AG04450 (cell line): Measurements from ENCODE around the gene ZNHIT1. TPM values are rescaled to one million over a fixed set of nuclear protein-coding genes. Genes with fewer than 3 reads are reported as not detected.

ENCODE experiments used
- CTCF ChIA-PET: fragments of 300-600, 350-600 bp; formaldehyde crosslinking; extraction: SDS; loops from one replicate; lab custom pipeline; 2022; ENCODE audit warnings: antibody characterized with exemption, inconsistent platforms; lab: Charles Lee
- POLR2A ChIA-PET: fragments of 350-600 bp; formaldehyde crosslinking; extraction: SDS; loops from one replicate; lab custom pipeline; 2021; ENCODE audit warnings: antibody characterized with exemption, inconsistent platforms; lab: Yijun Ruan, JAX
- DNase-seq: peaks from one replicate; pipeline ENCODE4 v3.0.0-alpha.2; 2011; ENCODE audit warnings: low read depth, low spot score
- H3K27ac ChIP-seq: one replicate; pipeline ENCODE4 v1.5.1; 2012; ENCODE audit warnings: low read depth, low read length, control low read depth
- H3K27me3 ChIP-seq: one replicate; pipeline ENCODE4 v1.6.0; 2012; ENCODE audit warnings: low read length; ENCODE audit not compliant: control insufficient read depth, insufficient read depth
- H3K4me3 ChIP-seq: 2 replicates; pipeline ENCODE4 v1.5.1; 2011; ENCODE audit warnings: mild to moderate bottlenecking, low read depth, low read length, control low read depth
- H3K9me3 ChIP-seq: 2 replicates; pipeline ENCODE4 v1.5.1; 2012; ENCODE audit warnings: low read length; ENCODE audit not compliant: control insufficient read depth, insufficient read depth
- CTCF ChIP-seq: IDR thresholded peaks from 2 replicates; pipeline ENCODE4 v1.5.1; 2011; ENCODE audit warnings: low read depth, low read length, control low read depth, inconsistent platforms
- polyA plus RNA-seq: library from polyadenylated mRNA; depleted of rRNA; stranded (reverse); fragments of >200 nt; gene quantifications from 2 replicates; pipeline ENCODE4 v1.2.3, GENCODE V29; 2011

Gene ZNHIT1
- polyA plus RNA-seq, 1 experiment, result 36.0 TPM

- no peak overlapping the region for H3K4me3 ChIP-seq
- DNase-seq, result no peak
- H3K9me3 ChIP-seq, result peaks cover 2% of the 10 kb centered on the region; the same call in 1 of the 2 replicates
- ChIA-PET CTCF (interaction anchor here (0.6 to 3.0 kb wide), 11 partner anchors 10 to 112 kb away, joined by 3 to 21 read pairs (median 4); partner anchors contain the start of genes PLOD3 and ZNHIT1), POLR2A (no interaction called here)
- no peak for TF ChIP-seq CTCF
- no peak overlapping the region for H3K27ac ChIP-seq
- H3K27me3 ChIP-seq, result peaks cover 50% of the 10 kb centered on the region
These were observed 47.1 kb upstream of the ZNHIT1 start for GRCh38 chr7:101170617-101171441.

- ChIA-PET POLR2A (no interaction called here), CTCF (interaction anchor here (0.6 to 3.0 kb wide), 7 partner anchors 10 to 282 kb away, joined by 3 to 21 read pairs (median 5); partner anchors contain the start of genes PLOD3, UFSP1 and ZNHIT1)
- H3K4me3 ChIP-seq, result no peak overlapping the region
- DNase-seq, result no peak
- TF ChIP-seq CTCF, result peak; percentile 47
- H3K27me3 ChIP-seq, result peaks cover 53% of the 10 kb centered on the region
- H3K27ac ChIP-seq, result no peak overlapping the region
- peaks cover 2% of the 10 kb centered on the region; the same call in 1 of the 2 replicates for H3K9me3 ChIP-seq
These were observed 46.5 kb upstream of the ZNHIT1 start for GRCh38 chr7:101171442-101171837.

- H3K27me3 ChIP-seq, result peaks cover 61% of the 10 kb centered on the region
- no peak for DNase-seq
- ChIA-PET POLR2A (interaction anchor here (0.6 kb wide), 1 partner anchor 11 kb away, joined by 11 read pairs; no protein-coding TSS in a partner anchor), CTCF (interaction anchor here (0.6 to 3.0 kb wide), 8 partner anchors 11 to 283 kb away, joined by 3 to 21 read pairs (median 5); partner anchors contain the start of genes PLOD3, UFSP1 and ZNHIT1)
- no peak for TF ChIP-seq CTCF
- H3K27ac ChIP-seq, result no peak overlapping the region
- H3K9me3 ChIP-seq, result peaks cover 2% of the 10 kb centered on the region; the same call in 1 of the 2 replicates
- H3K4me3 ChIP-seq, result peak overlapping the region; percentile 46; the same call in 1 of the 2 replicates
These were observed 45.7 kb upstream of the ZNHIT1 start for GRCh38 chr7:101172005-101172853.

GRCh38 chr7:101172854-101173751 is 44.9 kb upstream of the ZNHIT1 start:
- peak overlapping the region; percentile 31 for H3K27ac ChIP-seq
- ChIA-PET POLR2A (interaction anchor here (0.9 kb wide), 1 partner anchor 45 kb away, joined by 3 read pairs; the partner anchor contains the start of gene ZNHIT1), CTCF (interaction anchor here (0.7 to 1.9 kb wide), 3 partner anchors 19 to 96 kb away, joined by 3 to 16 read pairs (median 12); no protein-coding TSS in a partner anchor)
- H3K9me3 ChIP-seq, result peaks cover 2% of the 10 kb centered on the region; the same call in 1 of the 2 replicates
- no peak for TF ChIP-seq CTCF
- DNase-seq, result peak; percentile 68
- H3K4me3 ChIP-seq, result peak overlapping the region; percentile 46
- peaks cover 70% of the 10 kb centered on the region for H3K27me3 ChIP-seq
